C4-2B (cell line): Measurements from ENCODE around the gene SNAPC4.

Experiments
- CTCF ChIP-seq: fragments of 450-650 bp; conservative IDR thresholded peaks from 2 replicates; pipeline ENCODE4 v1.5.1; 2017; ENCODE audit warnings: mild to moderate bottlenecking
- ZFX ChIP-seq: fragments of 450-650 bp; IDR thresholded peaks from 2 replicates; pipeline ENCODE4 v1.6.1; 2017

DNA sequence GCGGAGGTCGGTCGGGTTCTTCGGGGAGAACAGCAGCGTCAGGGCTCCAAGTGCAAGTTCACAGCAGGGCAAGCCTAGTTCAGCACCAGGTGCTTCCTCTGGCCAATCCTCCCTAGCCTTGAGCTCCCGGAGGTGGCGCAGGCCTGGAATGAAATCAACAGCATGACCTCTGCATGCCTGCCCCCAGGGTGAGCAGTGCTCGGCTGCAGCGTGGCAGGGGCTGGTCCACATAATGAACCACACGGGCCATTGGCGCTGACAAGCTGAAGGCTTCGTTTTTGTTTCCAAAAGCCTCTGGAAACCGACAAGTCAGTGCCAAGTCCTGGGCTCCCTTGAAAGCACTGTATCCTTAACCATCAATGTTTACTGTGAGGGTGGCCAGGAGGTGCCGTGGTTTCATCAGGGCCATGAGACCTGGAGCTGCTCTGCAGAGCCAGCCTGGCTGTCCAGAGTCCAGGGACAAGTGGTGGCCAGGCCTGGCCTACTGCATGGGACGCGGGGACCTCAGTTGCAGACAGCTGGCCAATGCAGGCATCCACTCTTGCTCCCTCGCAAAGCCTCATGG lies 41.8 kb upstream of the SNAPC4 start:
- TF ChIP-seq CTCF, result no peak
- TF ChIP-seq ZFX, result no peak
